Suprapubic skin (tissue), 4 donors: ENCODE data around the gene OPHN1.

ENCODE experiments used
- CTCF ChIP-seq, 2 donors: fragments of 200-600 bp in 1 of 2; fragments of 450-650 bp in 1 of 2; sonication (generic) in 1 of 2; IDR thresholded peaks; one replicate each; pipeline ENCODE4 v1.5.1; 2016 to 2019; ENCODE audit warnings: antibody characterized with exemption in 2 of 2, mild to moderate bottlenecking in 1 of 2, moderate library complexity in 1 of 2
- EP300 ChIP-seq: sonication (generic); formaldehyde crosslinking; IDR thresholded peaks from one replicate; pipeline ENCODE4 v1.6.1; 2017; ENCODE audit warnings: antibody characterized with exemption
- POLR2A ChIP-seq, 2 donors: fragments of 450-650 bp; IDR thresholded peaks; one replicate each; pipeline ENCODE4 v1.6.1; 2017; ENCODE audit warnings: antibody characterized with exemption in 2 of 2, mild to moderate bottlenecking in 2 of 2, moderate library complexity in 2 of 2
- POLR2AphosphoS5 ChIP-seq, 3 donors: sonication (generic); formaldehyde crosslinking; IDR thresholded peaks; one replicate each; pipeline ENCODE4 v1.6.1; 2017; ENCODE audit warnings: antibody characterized with exemption in 3 of 3

DNA sequence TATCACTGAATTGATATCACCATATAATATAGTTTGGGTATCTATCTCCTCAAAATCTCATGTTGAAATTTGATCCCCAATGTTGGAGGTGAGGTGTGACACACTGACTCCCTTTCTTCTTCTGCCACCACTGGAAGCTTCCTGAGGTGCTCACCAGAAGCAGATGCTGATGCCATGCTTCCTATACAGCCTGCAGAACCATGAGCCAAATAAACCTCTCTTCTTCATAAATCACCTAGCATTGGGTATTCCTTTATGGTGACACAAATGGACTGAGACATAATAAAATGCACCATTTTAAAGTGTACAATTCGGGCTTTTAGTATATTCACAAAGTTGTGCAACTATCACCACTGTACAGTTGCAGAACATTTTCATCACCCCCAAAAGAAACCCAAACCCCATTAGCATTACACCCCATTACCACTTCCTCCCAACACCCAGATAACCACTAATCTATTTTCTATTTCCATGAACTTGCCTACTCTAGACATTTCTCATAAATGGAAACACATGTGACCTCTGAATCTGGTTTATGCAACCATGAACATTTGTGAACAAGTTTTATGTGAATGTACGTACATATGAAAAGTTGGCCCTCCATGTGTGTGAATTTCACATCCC, 148.9 kb downstream of the OPHN1 start:
- no peak for TF ChIP-seq CTCF (IDR thresholded peaks at IDR 0.05)
- TF ChIP-seq POLR2A (IDR thresholded peaks at IDR 0.05): no peak
- TF ChIP-seq EP300: no peak
- no peak for TF ChIP-seq POLR2AphosphoS5 (IDR thresholded peaks at IDR 0.05)
